Panc1 (cell line): Measurements from ENCODE around the gene MYO16. TPM values are rescaled to one million over a fixed set of nuclear protein-coding genes. Genes with fewer than 3 reads are reported as not detected.

ENCODE experiments used
- ATAC-seq: fragments of 200-7000 bp; cut with Tn5 transposase; 2 replicates; pipeline ENCODE4 v1.9.1; 2020; ENCODE audit warnings: mild to moderate bottlenecking, moderate library complexity
- BruUV-seq: library from RNA; stranded (reverse); fragments of 400-500 nt; replicated peaks from 2 replicates; lab custom pipeline; 2021; lab: Mats Ljungman, UMichigan
- CTCF ChIA-PET: fragments of 300-600 bp; sonication (Branson Sonifier 250); formaldehyde crosslinking; loops from one replicate; lab custom pipeline; 2022; ENCODE audit warnings: antibody characterized with exemption; lab: Charles Lee
- POLR2A ChIA-PET: fragments of 300-600 bp; sonication (Branson Sonifier 250); formaldehyde crosslinking; loops from one replicate; lab custom pipeline; 2022; ENCODE audit warnings: antibody characterized with exemption; lab: Charles Lee
- DNase-seq: peaks from one replicate; pipeline ENCODE4 v3.0.0-alpha.2; 2010; ENCODE audit warnings: low read depth, low spot score
- H3K27ac ChIP-seq: 2 replicates; pipeline ENCODE4 v1.5.1; 2011; ENCODE audit warnings: mild to moderate bottlenecking, low read length, inconsistent platforms
- H3K27me3 ChIP-seq: fragments of 200-500 bp; sonication (Bioruptor generic); 2 replicates; pipeline ENCODE4 v1.6.0; 2014; ENCODE audit warnings: low read length, inconsistent platforms; ENCODE audit not compliant: control insufficient read depth, insufficient read depth
- H3K36me3 ChIP-seq: fragments of 200-500 bp; sonication (Bioruptor generic); 2 replicates; pipeline ENCODE4 v1.5.1; 2014; ENCODE audit warnings: inconsistent platforms, mild to moderate bottlenecking, low read length, moderate library complexity; ENCODE audit not compliant: control insufficient read depth, insufficient read depth
- H3K4me1 ChIP-seq: 2 replicates; pipeline ENCODE4 v1.5.1; 2011; ENCODE audit warnings: inconsistent platforms, mild to moderate bottlenecking, low read length, moderate library complexity; ENCODE audit not compliant: control insufficient read depth, insufficient read depth
- H3K4me3 ChIP-seq, 2 experiments: 2 replicates each; pipeline ENCODE4 v1.5.1; 2011 to 2012; ENCODE audit warnings: low read depth in 2 of 2, low read length in 2 of 2, mild to moderate bottlenecking in 2 of 2, inconsistent platforms in 1 of 2, moderate library complexity in 1 of 2
- H3K9me3 ChIP-seq: fragments of 200-500 bp; sonication (Bioruptor generic); 2 replicates; pipeline ENCODE4 v1.5.1; 2014; ENCODE audit warnings: low read depth, mild to moderate bottlenecking, inconsistent platforms, low read length, moderate library complexity; ENCODE audit not compliant: control insufficient read depth, insufficient read depth
- CTCF ChIP-seq: fragments of 450-650 bp; IDR thresholded peaks from 2 replicates; pipeline ENCODE4 v1.5.1; 2017; ENCODE audit warnings: mild to moderate bottlenecking
- POLR2AphosphoS5 ChIP-seq: IDR thresholded peaks from 2 replicates; pipeline ENCODE4 v1.6.1; 2012; ENCODE audit warnings: mild to moderate bottlenecking, low read depth, low read length, moderate library complexity
- REST ChIP-seq, 2 experiments: IDR thresholded peaks; 2 replicates each; pipeline ENCODE4 v1.6.1; 2011 to 2012; ENCODE audit warnings: low read depth in 2 of 2, control low read depth in 1 of 2, low read length in 1 of 2, mild to moderate bottlenecking in 1 of 2, moderate library complexity in 1 of 2; ENCODE audit not compliant: insufficient read depth in 1 of 2
- SIN3A ChIP-seq: IDR thresholded peaks from 2 replicates; pipeline ENCODE4 v1.6.1; 2012; ENCODE audit warnings: low read depth, mild to moderate bottlenecking, low read length, moderate library complexity, borderline replicate concordance; ENCODE audit not compliant: insufficient read depth
- TCF7L2 ChIP-seq: IDR thresholded peaks from 2 replicates; pipeline ENCODE4 v1.6.1; 2011; ENCODE audit warnings: mild to moderate bottlenecking, low read depth, low read length, inconsistent platforms
- in situ Hi-C: cut with HindIII; loops from 2 replicates; pipeline ENCODE4 v1.10.0; 2016; ENCODE audit warnings: low sequenced_read_pairs, low pct_unique_long_range_greater_than_20kb
- intact Hi-C: fragments of 100-400 bp; cut with micrococcal nuclease; formaldehyde crosslinking; loops from one replicate; pipeline ENCODE4 v1.10.0; 2022; ENCODE audit not compliant: unreplicated experiment
- total RNA-seq: library from RNA; stranded (reverse); gene quantifications from one replicate; pipeline ENCODE4 v1.2.1, GENCODE V29; 2021; ENCODE audit not compliant: unreplicated experiment

MYO16 gene
- total RNA-seq, 1 experiment from 2014 or later: 0.08 TPM

GRCh38 chr13:108964606-108965005 is 335.2 kb downstream of the MYO16 start:
- in situ Hi-C loops (no loop called here), intact Hi-C loops (loop anchor here (5.0 to 10.0 kb wide), 4 partner anchors 170 to 1153 kb away; no protein-coding TSS in a partner anchor)
- no peak overlapping the region for H3K27ac ChIP-seq
- no peaks in the 10 kb centered on the region for H3K27me3 ChIP-seq
- H3K9me3 ChIP-seq: no peaks in the 10 kb centered on the region
- ChIA-PET CTCF (no interaction called here), POLR2A (no interaction called here)
- ATAC-seq (no peak), DNase-seq (no peak)
- no peak overlapping the region for H3K4me3 ChIP-seq
- TF ChIP-seq CTCF: no peak
- TF ChIP-seq SIN3A: no peak
- no peak for TF ChIP-seq POLR2AphosphoS5
- TF ChIP-seq TCF7L2: no peak
- TF ChIP-seq REST (IDR thresholded peaks at IDR 0.05; ENCODE audit: insufficient read depth in 1 of 2, low read depth in 2 of 2, low read length in 1 of 2): no peak
- no peaks in the 10 kb centered on the region for H3K36me3 ChIP-seq
- BruUV-seq: no TSS peak
- no peaks in the 10 kb centered on the region for H3K4me1 ChIP-seq

- ChIA-PET POLR2A (no interaction called here), CTCF (no interaction called here)
- Histone ChIP-seq H3K4me3 (no peak overlapping the region), H3K36me3 (no peaks in the 10 kb centered on the region), H3K4me1 (no peaks in the 10 kb centered on the region), H3K9me3 (no peaks in the 10 kb centered on the region), H3K27ac (no peak overlapping the region), H3K27me3 (no peaks in the 10 kb centered on the region)
- intact Hi-C loops (loop anchor here (10.0 kb wide), 2 partner anchors 167 to 307 kb away; no protein-coding TSS in a partner anchor), in situ Hi-C loops (no loop called here)
- DNase-seq (no peak), ATAC-seq (no peak)
- BruUV-seq: no TSS peak
- TF ChIP-seq TCF7L2 (no peak), REST (IDR thresholded peaks at IDR 0.05; ENCODE audit: insufficient read depth in 1 of 2, low read depth in 2 of 2, low read length in 1 of 2) (no peak), SIN3A (no peak), POLR2AphosphoS5 (no peak), CTCF (no peak)
Observed at GRCh38 chr13:108967371-108967770, 338.0 kb downstream of the MYO16 start.
